OCI-LY3 (cell line): ENCODE measurements around the gene PPFIBP2.

ENCODE experiments used
- H2AFZ ChIP-seq: fragments of 200-600, 300-600 bp; shearing (Covaris generic); 2 replicates; pipeline ENCODE4 v1.6.0; 2014; ENCODE audit warnings: antibody characterized with exemption, low read depth, low read length
- H3K27ac ChIP-seq: fragments of 200-600, 300-600 bp; sonication (generic); 2 replicates; pipeline ENCODE4 v1.5.1; 2014; ENCODE audit warnings: mild to moderate bottlenecking, low read length, moderate library complexity, mixed read lengths
- H3K27me3 ChIP-seq: fragments of 200-600, 300-600 bp; sonication (generic); 2 replicates; pipeline ENCODE4 v1.6.1; 2014; ENCODE audit warnings: low read depth, low read length, mixed read lengths
- H3K36me3 ChIP-seq: fragments of 200-600, 300-600 bp; sonication (generic); replicated peaks from 2 replicates; pipeline ENCODE3; 2014; ENCODE audit warnings: low read depth, low read length, mixed read lengths
- H3K4me1 ChIP-seq: fragments of 300-600, 200-600 bp; sonication (generic); 2 replicates; pipeline ENCODE4 v1.6.1; 2014; ENCODE audit warnings: low read length, mixed read lengths
- H3K4me2 ChIP-seq: fragments of 200-600, 300-600 bp; sonication (generic); 2 replicates; pipeline ENCODE4 v1.6.1; 2014; ENCODE audit warnings: low read length, mixed read lengths
- H3K4me3 ChIP-seq: fragments of 300-600, 200-600 bp; sonication (generic); 2 replicates; pipeline ENCODE4 v1.5.1; 2014; ENCODE audit warnings: antibody characterized with exemption, mild to moderate bottlenecking, low read length, moderate library complexity
- H3K79me2 ChIP-seq: fragments of 300-600, 200-600 bp; shearing (Covaris generic); 2 replicates; pipeline ENCODE4 v1.6.1; 2014; ENCODE audit warnings: mild to moderate bottlenecking, low read length, mixed read lengths
- H3K9ac ChIP-seq: fragments of 300-600, 200-600 bp; shearing (Covaris generic); 2 replicates; pipeline ENCODE4 v1.6.0; 2014; ENCODE audit warnings: mild to moderate bottlenecking, low read length, moderate library complexity
- H3K9me3 ChIP-seq: fragments of 200-600, 300-600 bp; shearing (Covaris generic); 2 replicates; pipeline ENCODE4 v1.6.1; 2014; ENCODE audit warnings: low read length, mixed read lengths; ENCODE audit not compliant: insufficient read depth
- H4K20me1 ChIP-seq: fragments of 200-600, 300-600 bp; sonication (generic); 2 replicates; pipeline ENCODE4 v1.6.1; 2016; ENCODE audit warnings: low read length, mixed read lengths; ENCODE audit not compliant: insufficient read depth
- CTCF ChIP-seq: fragments of 200-600, 300-600 bp; sonication (generic); IDR thresholded peaks from 2 replicates; pipeline ENCODE4 v1.5.1; 2014; ENCODE audit warnings: antibody characterized with exemption, low read length, low read depth
- EZH2phosphoT487 ChIP-seq: fragments of 200-600 bp; shearing (Covaris generic); IDR thresholded peaks from 2 replicates; pipeline ENCODE4 v1.6.1; 2018; ENCODE audit warnings: antibody characterized with exemption, mixed run types, low read depth

PPFIBP2 gene

GRCh38 chr11:7524462-7525235 lies 10.8 kb downstream of the PPFIBP2 start:
- TF ChIP-seq CTCF (no peak), EZH2phosphoT487 (no peak)
- H3K4me1 ChIP-seq: peaks cover 79% of the 10 kb centered on the region
- peaks cover 90% of the 10 kb centered on the region for H3K79me2 ChIP-seq
- no peak overlapping the region for H3K9ac ChIP-seq
- H3K27ac ChIP-seq: no peak overlapping the region
- no peak overlapping the region for H3K4me3 ChIP-seq
- no peaks in the 10 kb centered on the region for H3K27me3 ChIP-seq
- H3K9me3 ChIP-seq: no peaks in the 10 kb centered on the region
- H2AFZ ChIP-seq: no peak overlapping the region
- H4K20me1 ChIP-seq: peaks cover 61% of the 10 kb centered on the region
- peak overlapping the region; percentile 95; the same call in 1 of the 2 replicates for H3K4me2 ChIP-seq
- H3K36me3 ChIP-seq: peaks cover 37% of the 10 kb centered on the region

- Histone ChIP-seq H3K4me1 (peaks cover 80% of the 10 kb centered on the region), H3K9me3 (no peaks in the 10 kb centered on the region), H3K36me3 (peaks cover 45% of the 10 kb centered on the region), H3K4me2 (no peak overlapping the region), H3K79me2 (peaks cover 94% of the 10 kb centered on the region), H3K4me3 (no peak overlapping the region), H3K9ac (no peak overlapping the region), H3K27ac (no peak overlapping the region), H4K20me1 (peaks cover 69% of the 10 kb centered on the region), H2AFZ (no peak overlapping the region), H3K27me3 (no peaks in the 10 kb centered on the region)
- TF ChIP-seq EZH2phosphoT487: no peak
- TF ChIP-seq CTCF: no peak
These were observed 11.6 kb downstream of the PPFIBP2 start for GRCh38 chr11:7525424-7525823.

- Histone ChIP-seq H3K9me3 (no peaks in the 10 kb centered on the region), H3K4me1 (peaks cover 80% of the 10 kb centered on the region), H3K27me3 (no peaks in the 10 kb centered on the region), H3K27ac (no peak overlapping the region), H3K9ac (no peak overlapping the region), H4K20me1 (peaks cover 73% of the 10 kb centered on the region), H3K36me3 (peaks cover 49% of the 10 kb centered on the region), H3K79me2 (peaks cover 99% of the 10 kb centered on the region), H3K4me3 (no peak overlapping the region), H3K4me2 (no peak overlapping the region), H2AFZ (no peak overlapping the region)
- TF ChIP-seq CTCF (no peak), EZH2phosphoT487 (no peak)
These were observed 13.2 kb downstream of the PPFIBP2 start for GRCh38 chr11:7527029-7527428.

- Histone ChIP-seq H3K4me2 (peak overlapping the region; percentile 20; the same call in 1 of the 2 replicates), H3K36me3 (peaks cover 43% of the 10 kb centered on the region), H3K27me3 (no peaks in the 10 kb centered on the region), H2AFZ (no peak overlapping the region), H3K4me1 (peaks cover 80% of the 10 kb centered on the region), H3K9me3 (no peaks in the 10 kb centered on the region), H3K27ac (no peak overlapping the region), H4K20me1 (peaks cover 80% of the 10 kb centered on the region), H3K9ac (no peak overlapping the region), H3K79me2 (peaks cover 99% of the 10 kb centered on the region), H3K4me3 (no peak overlapping the region)
- TF ChIP-seq EZH2phosphoT487: no peak
- TF ChIP-seq CTCF: no peak
These were observed 14.8 kb downstream of the PPFIBP2 start for GRCh38 chr11:7528514-7529049.
